HepG2 (cell line): ENCODE results near the gene CMA1. TPM values are rescaled to one million over a fixed set of nuclear protein-coding genes. Genes with fewer than 3 reads are reported as not detected.

Experiments
- ATAC-seq: fragments of 200-7000 bp; cut with Tn5 transposase; 3 replicates; pipeline ENCODE4 v1.9.1; 2020; ENCODE audit warnings: mild to moderate bottlenecking, moderate library complexity
- BruUV-seq: library from RNA; stranded (reverse); fragments of 400-500 nt; replicated peaks from 2 replicates; lab custom pipeline; 2021; lab: Mats Ljungman, UMichigan
- CTCF ChIA-PET: fragments of 300-600 bp; formaldehyde crosslinking; extraction: SDS; loops from one replicate; lab custom pipeline; 2021; ENCODE audit warnings: low total read pairs, inconsistent platforms, low intra/inter-chr PET ratio; lab: Yijun Ruan, JAX
- POLR2A ChIA-PET: fragments of 350-600 bp; sonication (Branson Sonifier 250); formaldehyde crosslinking; loops from one replicate; lab custom pipeline; 2020; ENCODE audit warnings: antibody characterized with exemption, inconsistent platforms; lab: Yijun Ruan, JAX
- DNase-seq: peaks from one replicate; pipeline ENCODE4 v3.0.0-alpha.2; 2015; ENCODE audit warnings: low spot score
- FAIRE-seq: peaks from 3 replicates; lab custom pipeline; 2011; peaks lifted over from hg19 to GRCh38; lab: Jason Lieb, UNC
- H2AFZ ChIP-seq: one replicate; pipeline ENCODE4 v1.6.1; 2011; ENCODE audit warnings: low read length, inconsistent platforms
- H3K27ac ChIP-seq: fragments of 300-600 bp; 3 replicates; pipeline ENCODE4 v1.8.0; 2011; ENCODE audit warnings: mixed run types, mild to moderate bottlenecking, mixed read lengths, low read length, inconsistent platforms; ENCODE audit not compliant: insufficient read depth; ENCODE audit errors: extremely low read length
- H3K27me3 ChIP-seq, 2 experiments: fragments of 200-600 bp in 1 of 2; 2 replicates in 1 of 2; 3 replicates in 1 of 2; pipeline versions ENCODE4 v1.6.0 to v1.8.0; 2011; ENCODE audit warnings: low read length in 2 of 2, mild to moderate bottlenecking in 2 of 2, moderate library complexity in 2 of 2, inconsistent platforms in 1 of 2; ENCODE audit not compliant: insufficient read depth in 2 of 2, control insufficient read depth in 1 of 2
- H3K36me3 ChIP-seq, 2 experiments: fragments of 200-600 bp in 1 of 2; replicated peaks in 1 of 2; 2 replicates in 1 of 2; 3 replicates in 1 of 2; pipeline versions ENCODE4 v1.5.1 to v1.8.0; 2011; ENCODE audit warnings: low read length in 2 of 2, inconsistent platforms in 1 of 2; ENCODE audit not compliant: insufficient read depth in 2 of 2, control insufficient read depth in 1 of 2
- H3K4me1 ChIP-seq: 2 replicates; pipeline ENCODE4 v1.5.1; 2012; ENCODE audit warnings: low read length, inconsistent platforms; ENCODE audit not compliant: insufficient read depth
- H3K4me2 ChIP-seq: 2 replicates; pipeline ENCODE4 v1.6.0; 2011; ENCODE audit warnings: low read depth, low read length, inconsistent platforms
- H3K4me3 ChIP-seq, 3 experiments: fragments of 200-600 bp in 1 of 3; sonication (generic), shearing (Covaris generic) in 1 of 3; replicated peaks in 1 of 3; 2 replicates each; pipeline ENCODE4 v1.5.1; 2011 to 2016; ENCODE audit warnings: low read length in 3 of 3, inconsistent platforms in 2 of 3, low read depth in 2 of 3, mild to moderate bottlenecking in 2 of 3, control low read depth in 1 of 3, mixed read lengths in 1 of 3; ENCODE audit not compliant: insufficient read depth in 1 of 3
- H3K79me2 ChIP-seq: one replicate; pipeline ENCODE4 v1.6.1; 2011; ENCODE audit warnings: low read length, inconsistent platforms; ENCODE audit not compliant: insufficient read depth
- H3K9ac ChIP-seq: 2 replicates; pipeline ENCODE4 v1.6.0; 2011; ENCODE audit warnings: mild to moderate bottlenecking, low read depth, low read length, inconsistent platforms; ENCODE audit not compliant: insufficient read depth
- H3K9me3 ChIP-seq: 2 replicates; pipeline ENCODE4 v1.5.1; 2012; ENCODE audit warnings: mild to moderate bottlenecking, low read length
- H4K20me1 ChIP-seq: 2 replicates; pipeline ENCODE4 v1.6.0; 2011; ENCODE audit warnings: inconsistent platforms, mild to moderate bottlenecking, low read length, moderate library complexity; ENCODE audit not compliant: insufficient read depth
- ATM ChIP-seq: fragments of 450-650 bp; IDR thresholded peaks from 2 replicates; pipeline ENCODE4 v1.7.1; 2017; ENCODE audit warnings: mild to moderate bottlenecking, borderline replicate concordance
- IRF2 ChIP-seq: IDR thresholded peaks from 2 replicates; pipeline ENCODE4 v1.6.1; 2018; ENCODE audit warnings: missing genetic modification reagents, missing compliant biosample characterization
- MTF1 ChIP-seq: sonication (generic); formaldehyde crosslinking; IDR thresholded peaks from 2 replicates; pipeline ENCODE4 v1.5.0; 2020; ENCODE audit warnings: missing genetic modification reagents
- SALL1 ChIP-seq: sonication (generic); formaldehyde crosslinking; IDR thresholded peaks from 2 replicates; pipeline ENCODE4 v1.8.0; 2022; ENCODE audit warnings: mild to moderate bottlenecking, missing genetic modification reagents
- ZNF558 ChIP-seq: sonication (generic); formaldehyde crosslinking; IDR thresholded peaks from 2 replicates; pipeline ENCODE4 v1.9.0; 2022; ENCODE audit warnings: mild to moderate bottlenecking, missing genetic modification reagents, borderline replicate concordance
- ZNF839 ChIP-seq: sonication (generic); formaldehyde crosslinking; IDR thresholded peaks from 2 replicates; pipeline ENCODE4 v1.4.0; 2020; ENCODE audit warnings: missing genetic modification reagents, mild to moderate bottlenecking, borderline replicate concordance
- WGBS: methylation state at CpG from one replicate; pipeline ENCODE4 v1.1.6; 2017; ENCODE audit warnings: low lambda C conversion rate; 5-methylcytosine and 5-hydroxymethylcytosine counted together
- in situ Hi-C: cut with HindIII; loops from 2 replicates; pipeline ENCODE4 v1.10.0; 2017; ENCODE audit warnings: low pct_unique_long_range_greater_than_20kb; ENCODE audit not compliant: extremely low pct_ligation_motif_present
- intact Hi-C: fragments of 100-400 bp; cut with micrococcal nuclease; formaldehyde crosslinking; loops from one replicate; pipeline ENCODE4 v1.10.0; 2022; ENCODE audit not compliant: unreplicated experiment
- polyA plus RNA-seq, 8 experiments: library from polyadenylated mRNA; depleted of rRNA in 3 of 8; stranded (reverse) in 7 of 8; unstranded in 1 of 8; fragments of >200 nt; fragmentation: Illumina TruSeq in 4 of 8; extraction: Trizol in 4 of 8; gene quantifications; 2 replicates each; pipeline versions ENCODE4 v1.2.1 to v1.2.3, GENCODE V29; 2011 to 2016; ENCODE audit warnings: low read depth in 4 of 8, missing spikeins in 1 of 8, mixed read lengths in 1 of 8; ENCODE audit not compliant: insufficient read depth in 1 of 8
- total RNA-seq, 5 experiments: library from RNA; depleted of rRNA; stranded (reverse); fragments of >200 nt; fragmentation: Illumina TruSeq; extraction: Trizol; gene quantifications; 2 replicates each; pipeline ENCODE4 v1.2.3, GENCODE V29; 2016; ENCODE audit warnings: low read depth in 1 of 5
- TF ChIP-seq, protein P1 (sequence below): sonication (generic); formaldehyde crosslinking; IDR thresholded peaks from 2 replicates; pipeline ENCODE4 v1.4.0; 2020; ENCODE audit warnings: missing genetic modification reagents, borderline replicate concordance
- TF ChIP-seq, protein P2 (sequence below): sonication (generic); formaldehyde crosslinking; IDR thresholded peaks from 2 replicates; pipeline ENCODE4 v1.5.1; 2020; ENCODE audit warnings: missing genetic modification reagents, mild to moderate bottlenecking, borderline replicate concordance
- TF ChIP-seq, protein P3 (sequence below): IDR thresholded peaks from 2 replicates; pipeline ENCODE4 v1.6.1; 2016; ENCODE audit warnings: low read depth
- TF ChIP-seq, protein P4 (sequence below): sonication (generic); formaldehyde crosslinking; IDR thresholded peaks from 2 replicates; pipeline ENCODE4 v1.4.0; 2020; ENCODE audit warnings: mild to moderate bottlenecking, missing genetic modification reagents

Gene CMA1
- total and polyA plus RNA-seq, 2 of the 13 experiments (the other 11 are each of a cell fraction or from before 2014, with no cell fraction given): not detected

DNA sequence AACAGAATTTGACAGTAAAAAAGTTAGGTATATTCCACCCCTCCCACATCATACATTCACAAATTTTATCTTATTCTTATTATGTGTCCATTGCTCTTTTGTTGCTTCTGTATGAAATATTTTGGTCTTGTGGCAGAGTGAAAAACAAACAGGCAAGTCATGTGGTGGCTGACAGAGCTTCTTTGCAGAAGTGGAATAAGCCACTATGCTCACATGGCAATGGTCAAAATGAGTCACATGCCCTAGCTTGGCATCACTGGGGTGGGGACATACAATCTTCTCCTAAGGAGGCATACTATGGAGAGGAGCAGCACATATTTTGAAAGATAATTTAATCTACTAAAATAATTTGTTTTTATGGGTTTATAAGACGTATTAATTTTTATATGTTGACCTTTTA lies 27.7 kb upstream of the CMA1 start (continued):
- TF ChIP-seq MTF1 (no peak), ATM (no peak)
- TF ChIP-seq, protein P1, sequence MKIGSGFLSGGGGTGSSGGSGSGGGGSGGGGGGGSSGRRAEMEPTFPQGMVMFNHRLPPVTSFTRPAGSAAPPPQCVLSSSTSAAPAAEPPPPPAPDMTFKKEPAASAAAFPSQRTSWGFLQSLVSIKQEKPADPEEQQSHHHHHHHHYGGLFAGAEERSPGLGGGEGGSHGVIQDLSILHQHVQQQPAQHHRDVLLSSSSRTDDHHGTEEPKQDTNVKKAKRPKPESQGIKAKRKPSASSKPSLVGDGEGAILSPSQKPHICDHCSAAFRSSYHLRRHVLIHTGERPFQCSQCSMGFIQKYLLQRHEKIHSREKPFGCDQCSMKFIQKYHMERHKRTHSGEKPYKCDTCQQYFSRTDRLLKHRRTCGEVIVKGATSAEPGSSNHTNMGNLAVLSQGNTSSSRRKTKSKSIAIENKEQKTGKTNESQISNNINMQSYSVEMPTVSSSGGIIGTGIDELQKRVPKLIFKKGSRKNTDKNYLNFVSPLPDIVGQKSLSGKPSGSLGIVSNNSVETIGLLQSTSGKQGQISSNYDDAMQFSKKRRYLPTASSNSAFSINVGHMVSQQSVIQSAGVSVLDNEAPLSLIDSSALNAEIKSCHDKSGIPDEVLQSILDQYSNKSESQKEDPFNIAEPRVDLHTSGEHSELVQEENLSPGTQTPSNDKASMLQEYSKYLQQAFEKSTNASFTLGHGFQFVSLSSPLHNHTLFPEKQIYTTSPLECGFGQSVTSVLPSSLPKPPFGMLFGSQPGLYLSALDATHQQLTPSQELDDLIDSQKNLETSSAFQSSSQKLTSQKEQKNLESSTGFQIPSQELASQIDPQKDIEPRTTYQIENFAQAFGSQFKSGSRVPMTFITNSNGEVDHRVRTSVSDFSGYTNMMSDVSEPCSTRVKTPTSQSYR (CRISPR knock-in tag): no peak

DNA sequence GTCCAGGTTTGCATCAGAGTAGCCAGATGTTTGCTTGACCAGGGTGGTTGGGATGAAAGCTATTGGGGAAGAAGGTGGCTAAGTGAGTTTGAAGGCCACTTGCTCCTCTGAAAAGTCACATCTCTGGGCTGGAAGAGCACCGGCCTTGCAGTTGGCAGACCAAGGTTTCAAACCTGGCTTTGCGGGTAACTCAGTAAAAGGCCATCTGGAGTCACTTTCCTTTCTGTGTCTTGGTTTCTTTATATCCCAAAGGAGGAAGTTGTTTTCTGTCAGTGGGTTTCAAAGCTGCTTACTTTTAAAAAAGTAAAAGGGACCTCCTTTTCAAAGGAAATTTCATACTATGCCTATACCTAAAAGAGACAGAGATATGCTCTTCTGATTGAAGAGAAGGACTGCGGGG lies 26.2 kb upstream of the CMA1 start:
- FAIRE-seq (no peak), DNase-seq (no peak), ATAC-seq (no peak)
- ChIA-PET POLR2A (no interaction called here), CTCF (no interaction called here)
- H3K27me3 ChIP-seq: no peaks in the 10 kb centered on the region
- H3K27ac ChIP-seq: no peak overlapping the region
- no peaks in the 10 kb centered on the region for H3K4me1 ChIP-seq
- no peak overlapping the region for H3K4me3 ChIP-seq
- in situ Hi-C loops (no loop called here), intact Hi-C loops (no loop called here)
- no peaks in the 10 kb centered on the region for H3K36me3 ChIP-seq
- H3K79me2 ChIP-seq: no peaks in the 10 kb centered on the region
- BruUV-seq: no TSS peak
- H3K4me2 ChIP-seq: no peak overlapping the region
- no peaks in the 10 kb centered on the region for H4K20me1 ChIP-seq
- H3K9me3 ChIP-seq: no peaks in the 10 kb centered on the region
- H2AFZ ChIP-seq: no peak overlapping the region
- no peak overlapping the region for H3K9ac ChIP-seq
- 39% methylated on average over 3 of the region's 3 CpGs for WGBS
- TF ChIP-seq ZNF558: no peak
- TF ChIP-seq SALL1 (CRISPR knock-in tag): no peak
- no peak for TF ChIP-seq ZNF839 (CRISPR knock-in tag)
- TF ChIP-seq IRF2 (CRISPR knock-in tag): no peak
- TF ChIP-seq, protein P2, sequence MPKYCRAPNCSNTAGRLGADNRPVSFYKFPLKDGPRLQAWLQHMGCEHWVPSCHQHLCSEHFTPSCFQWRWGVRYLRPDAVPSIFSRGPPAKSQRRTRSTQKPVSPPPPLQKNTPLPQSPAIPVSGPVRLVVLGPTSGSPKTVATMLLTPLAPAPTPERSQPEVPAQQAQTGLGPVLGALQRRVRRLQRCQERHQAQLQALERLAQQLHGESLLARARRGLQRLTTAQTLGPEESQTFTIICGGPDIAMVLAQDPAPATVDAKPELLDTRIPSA (CRISPR knock-in tag): no peak
- TF ChIP-seq, protein P3, sequence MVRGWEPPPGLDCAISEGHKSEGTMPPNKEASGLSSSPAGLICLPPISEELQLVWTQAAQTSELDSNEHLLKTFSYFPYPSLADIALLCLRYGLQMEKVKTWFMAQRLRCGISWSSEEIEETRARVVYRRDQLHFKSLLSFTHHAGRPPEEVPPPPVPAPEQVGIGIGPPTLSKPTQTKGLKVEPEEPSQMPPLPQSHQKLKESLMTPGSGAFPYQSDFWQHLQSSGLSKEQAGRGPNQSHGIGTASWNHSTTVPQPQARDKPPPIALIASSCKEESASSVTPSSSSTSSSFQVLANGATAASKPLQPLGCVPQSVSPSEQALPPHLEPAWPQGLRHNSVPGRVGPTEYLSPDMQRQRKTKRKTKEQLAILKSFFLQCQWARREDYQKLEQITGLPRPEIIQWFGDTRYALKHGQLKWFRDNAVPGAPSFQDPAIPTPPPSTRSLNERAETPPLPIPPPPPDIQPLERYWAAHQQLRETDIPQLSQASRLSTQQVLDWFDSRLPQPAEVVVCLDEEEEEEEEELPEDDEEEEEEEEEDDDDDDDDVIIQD: no peak
- TF ChIP-seq, protein P4, sequence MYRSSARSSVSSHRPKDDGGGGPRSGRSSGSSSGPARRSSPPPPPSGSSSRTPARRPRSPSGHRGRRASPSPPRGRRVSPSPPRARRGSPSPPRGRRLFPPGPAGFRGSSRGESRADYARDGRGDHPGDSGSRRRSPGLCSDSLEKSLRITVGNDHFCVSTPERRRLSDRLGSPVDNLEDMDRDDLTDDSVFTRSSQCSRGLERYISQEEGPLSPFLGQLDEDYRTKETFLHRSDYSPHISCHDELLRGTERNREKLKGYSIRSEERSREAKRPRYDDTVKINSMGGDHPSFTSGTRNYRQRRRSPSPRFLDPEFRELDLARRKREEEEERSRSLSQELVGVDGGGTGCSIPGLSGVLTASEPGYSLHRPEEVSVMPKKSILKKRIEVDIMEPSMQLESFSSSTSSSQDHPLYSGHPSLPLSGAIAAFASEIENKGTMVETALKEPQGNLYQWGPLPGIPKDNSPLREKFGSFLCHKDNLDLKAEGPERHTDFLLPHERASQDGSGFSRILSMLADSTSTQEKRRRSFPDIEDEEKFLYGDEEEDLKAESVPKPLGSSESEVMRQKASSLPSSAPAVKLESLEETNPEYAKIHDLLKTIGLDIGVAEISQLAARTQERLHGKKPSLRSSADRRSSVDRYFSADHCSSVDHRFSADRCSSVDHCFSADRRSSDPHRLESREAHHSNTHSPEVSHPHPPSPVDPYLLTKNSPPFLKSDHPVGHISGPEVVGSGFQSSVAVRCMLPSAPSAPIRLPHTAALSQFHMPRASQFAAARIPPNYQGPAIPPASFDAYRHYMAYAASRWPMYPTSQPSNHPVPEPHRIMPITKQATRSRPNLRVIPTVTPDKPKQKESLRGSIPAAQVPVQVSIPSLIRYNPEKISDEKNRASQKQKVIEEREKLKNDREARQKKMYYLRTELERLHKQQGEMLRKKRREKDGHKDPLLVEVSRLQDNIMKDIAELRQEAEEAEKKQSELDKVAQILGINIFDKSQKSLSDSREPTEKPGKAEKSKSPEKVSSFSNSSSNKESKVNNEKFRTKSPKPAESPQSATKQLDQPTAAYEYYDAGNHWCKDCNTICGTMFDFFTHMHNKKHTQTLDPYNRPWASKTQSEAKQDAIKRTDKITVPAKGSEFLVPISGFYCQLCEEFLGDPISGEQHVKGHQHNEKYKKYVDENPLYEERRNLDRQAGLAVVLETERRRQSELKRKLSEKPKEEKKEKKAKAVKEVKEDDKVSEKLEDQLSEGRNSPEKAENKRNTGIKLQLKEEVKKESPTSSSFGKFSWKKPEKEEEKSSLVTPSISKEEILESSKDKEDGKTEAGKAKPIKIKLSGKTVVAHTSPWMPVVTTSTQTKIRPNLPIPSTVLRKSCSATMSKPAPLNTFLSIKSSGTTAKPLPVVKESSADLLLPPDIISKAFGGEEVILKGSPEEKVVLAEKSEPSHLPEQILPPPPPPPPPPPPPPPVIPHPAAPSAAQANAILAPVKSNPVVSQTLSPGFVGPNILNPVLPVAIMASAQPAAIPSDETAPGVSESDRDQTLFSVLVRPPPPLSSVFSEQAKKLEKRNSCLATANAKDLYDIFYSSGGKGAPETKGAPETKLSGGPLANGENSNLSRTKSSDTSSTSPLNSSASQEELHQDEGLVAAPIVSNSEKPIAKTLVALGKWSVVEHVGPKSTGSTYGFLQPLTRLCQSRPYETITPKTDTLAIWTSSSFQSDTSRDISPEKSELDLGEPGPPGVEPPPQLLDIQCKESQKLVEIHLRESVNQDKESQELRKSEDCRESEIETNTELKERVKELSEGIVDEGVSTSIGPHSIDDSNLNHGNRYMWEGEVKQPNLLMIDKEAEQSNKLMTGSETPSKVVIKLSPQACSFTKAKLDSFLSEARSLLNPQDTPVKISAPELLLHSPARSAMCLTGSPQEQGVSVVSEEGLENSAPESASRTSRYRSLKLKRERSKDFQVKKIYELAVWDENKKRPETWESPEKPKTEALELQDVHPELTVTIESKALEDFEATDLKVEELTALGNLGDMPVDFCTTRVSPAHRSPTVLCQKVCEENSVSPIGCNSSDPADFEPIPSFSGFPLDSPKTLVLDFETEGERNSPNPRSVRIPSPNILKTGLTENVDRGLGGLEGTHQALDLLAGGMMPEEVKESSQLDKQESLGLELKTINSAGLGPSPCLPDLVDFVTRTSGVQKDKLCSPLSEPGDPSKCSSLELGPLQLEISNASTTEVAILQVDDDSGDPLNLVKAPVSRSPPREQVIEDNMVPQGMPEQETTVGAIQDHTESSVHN (CRISPR knock-in tag): no peak
